CD4-positive, alpha-beta T cell treated with Interleukin-10 for 1 hour (primary cell): ENCODE results near the gene ZG16.
A peak's percentile ranks its signal among the peaks of the same experiment; 100 is the strongest.
"Not testable (repeated sequence)": the region's sequence is repeated elsewhere in the genome, so short reads cannot be mapped to it uniquely, and the experiment has no call there.

Experiments
- DNase-seq: peaks from one replicate; pipeline ENCODE4 v3.0.0-alpha.2; 2020

ZG16 gene

DNA sequence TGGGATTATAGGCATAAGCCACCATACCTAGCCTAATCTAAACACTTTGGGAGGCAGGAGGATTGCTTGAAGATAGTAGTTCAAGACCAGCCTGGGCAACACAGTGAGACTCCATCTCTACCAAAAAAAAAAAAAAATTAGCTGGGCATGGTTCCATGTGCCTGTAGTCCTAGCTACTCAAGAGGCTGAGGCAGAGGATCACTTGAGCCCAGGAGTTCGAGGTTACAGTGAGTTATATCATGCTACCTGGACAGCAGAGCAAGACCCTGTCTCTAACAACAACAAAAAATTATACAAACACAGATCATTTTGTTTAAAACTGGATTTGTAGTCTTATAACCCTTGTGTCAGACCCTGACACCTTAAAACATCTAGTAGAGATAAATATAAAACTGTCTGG lies 24.5 kb upstream of the ZG16 start:
- DNase-seq, result no peak

GRCh38 chr16:29756654-29757053 lies 21.4 kb upstream of the ZG16 start:
- no peak for DNase-seq

- not testable (repeated sequence) for DNase-seq
Observed at GRCh38 chr16:29757086-29757485, 21.0 kb upstream of the ZG16 start.

DNA sequence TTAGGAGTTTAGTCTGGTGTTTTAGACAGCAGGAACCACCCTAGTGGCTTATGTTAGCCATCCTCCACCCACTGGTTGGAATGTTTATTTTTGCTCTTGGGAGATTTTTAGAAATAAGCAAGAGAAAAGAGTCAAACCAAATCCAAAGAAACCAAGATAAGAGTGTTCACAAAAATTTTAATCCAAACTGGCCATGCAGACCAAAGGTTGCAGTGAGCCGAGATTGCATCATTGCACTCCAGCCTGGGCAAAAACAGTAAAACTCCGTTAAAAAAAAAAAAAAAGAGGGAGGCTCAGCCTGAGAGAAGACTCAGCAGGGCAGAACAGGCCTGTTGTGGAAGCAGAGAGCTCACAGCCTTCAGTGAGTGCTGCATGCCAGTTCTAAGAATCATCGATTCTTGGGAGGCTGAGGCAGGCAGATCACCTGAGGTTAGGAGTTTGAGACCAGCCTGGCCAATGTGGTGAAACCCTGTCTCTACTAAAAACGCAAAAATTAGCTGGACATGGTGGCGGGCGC lies 20.0 kb upstream of the ZG16 start:
- DNase-seq, result no peak

DNA sequence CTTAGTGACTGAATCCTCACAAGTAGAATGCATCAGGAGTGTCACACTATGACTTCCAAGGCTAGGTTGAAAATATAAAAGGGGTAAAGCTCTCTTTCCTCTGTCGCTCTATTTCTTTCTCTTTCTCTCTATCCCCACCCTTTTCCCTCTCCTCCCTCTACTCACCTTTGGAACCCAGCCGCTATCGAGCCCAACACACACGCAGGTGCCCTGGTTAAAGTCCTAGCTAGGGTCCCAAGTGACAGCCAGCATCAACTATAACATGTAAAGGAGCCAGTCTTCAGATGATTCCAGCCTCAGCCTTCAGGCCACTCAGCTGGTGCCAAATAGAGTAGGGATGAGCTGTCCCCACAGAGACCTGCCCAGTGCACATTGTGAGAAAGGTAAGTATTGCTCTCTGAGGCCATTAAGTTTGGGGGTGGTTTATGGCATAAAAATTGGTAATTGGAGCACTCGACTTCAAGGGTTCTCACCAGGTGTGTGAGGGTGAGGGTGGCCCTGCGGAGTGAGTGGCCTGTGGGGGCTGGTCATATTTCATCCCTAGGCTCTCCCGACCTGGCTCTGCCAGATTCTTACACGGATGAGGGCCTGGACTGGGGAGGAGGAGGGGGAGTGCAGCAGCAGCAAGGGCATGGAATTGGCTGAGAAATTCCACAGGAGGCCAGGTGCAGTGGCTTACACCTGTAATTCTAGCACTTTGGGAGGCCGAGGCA lies 17.3 kb upstream of the ZG16 start:
- no peak for DNase-seq

GRCh38 chr16:29761280-29761651 lies 16.8 kb upstream of the ZG16 start:
- not testable (repeated sequence) for DNase-seq

GRCh38 chr16:29761882-29762281 lies 16.2 kb upstream of the ZG16 start:
- DNase-seq, result no peak

DNA sequence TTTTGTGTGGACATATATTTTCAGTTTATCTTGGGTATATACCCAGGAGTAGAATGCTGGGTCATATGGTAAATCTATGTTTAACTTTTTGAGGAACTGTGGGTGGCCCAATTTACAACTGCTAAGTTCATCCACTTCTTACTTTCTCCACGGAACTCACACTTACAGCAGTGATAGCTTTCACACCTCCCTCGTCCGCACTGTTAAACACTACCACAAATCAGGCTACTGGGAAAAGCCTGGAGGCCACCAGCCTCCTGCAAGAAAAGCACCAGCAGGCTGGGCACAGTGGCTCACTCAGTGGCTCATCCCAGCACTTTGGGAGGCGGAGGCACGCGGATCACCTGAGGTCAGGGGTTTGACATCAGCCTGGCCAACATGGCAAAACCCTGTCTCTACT lies 14.7 kb upstream of the ZG16 start:
- no peak for DNase-seq

DNA sequence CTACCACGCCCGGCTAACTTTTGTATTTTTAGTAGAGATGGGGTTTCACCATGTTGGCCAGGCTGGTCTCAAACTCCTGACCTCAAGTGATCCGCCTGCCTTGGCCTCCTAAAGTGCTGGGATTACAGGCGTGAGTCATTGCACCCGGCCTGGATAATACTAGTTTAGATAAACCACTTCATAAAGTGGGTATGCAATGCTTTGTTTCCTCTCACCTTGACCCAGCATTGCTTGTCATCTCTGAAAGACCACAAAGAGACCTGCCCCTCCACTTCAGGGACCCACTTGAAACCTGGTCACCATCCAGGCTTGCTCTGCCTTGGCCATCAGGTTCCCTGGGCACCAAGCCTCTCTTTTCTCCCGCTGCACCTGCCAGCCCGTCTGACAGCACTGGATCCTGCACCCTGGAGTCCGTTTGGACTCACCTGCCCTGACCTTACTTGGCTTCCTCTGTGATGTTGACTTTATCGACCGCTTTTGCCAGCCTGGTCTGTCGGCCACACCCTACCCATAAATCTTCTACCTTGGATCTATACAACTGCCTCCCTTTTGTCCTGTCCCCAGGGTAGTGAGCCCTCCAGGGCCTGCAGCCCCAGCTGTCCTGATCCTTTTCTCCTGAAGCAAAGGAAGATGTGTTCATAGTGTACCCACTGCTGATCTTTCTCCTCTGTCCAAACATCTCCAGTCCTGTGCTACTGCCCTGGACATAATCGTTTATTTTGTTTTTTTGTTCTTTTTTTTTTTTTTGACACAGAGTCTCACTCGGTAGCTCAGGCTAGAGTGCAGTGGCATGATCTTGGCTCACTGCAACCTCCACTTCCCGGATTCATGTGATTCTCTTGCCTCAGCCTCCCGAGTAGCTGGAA lies 12.7 kb upstream of the ZG16 start:
- no peak for DNase-seq

DNA sequence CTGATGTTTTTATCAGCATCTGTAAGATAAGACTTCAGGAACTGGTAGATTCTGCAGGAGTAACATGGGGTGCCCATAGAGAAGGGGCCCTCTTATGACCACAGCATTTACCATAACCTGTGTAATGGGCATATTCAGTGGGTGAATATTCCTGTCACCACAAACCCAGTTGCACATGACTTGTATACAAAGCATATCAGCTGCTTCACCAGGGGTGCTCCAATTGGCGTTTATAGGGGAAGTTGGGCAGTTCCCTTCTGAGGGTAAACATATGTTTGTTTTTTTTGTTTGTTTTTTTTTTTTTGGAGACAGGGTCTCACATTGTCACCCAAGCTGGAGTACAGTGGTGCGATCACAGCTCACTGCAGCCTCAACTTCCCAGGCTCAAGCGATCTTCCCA lies 11.5 kb upstream of the ZG16 start:
- no peak for DNase-seq

GRCh38 chr16:29767062-29767461 lies 11.0 kb upstream of the ZG16 start:
- DNase-seq, result no peak

GRCh38 chr16:29769507-29769906 lies 8.5 kb upstream of the ZG16 start:
- DNase-seq, result no peak

- DNase-seq, result no peak
Observed at GRCh38 chr16:29770250-29770929, 7.7 kb upstream of the ZG16 start.

GRCh38 chr16:29772330-29772729 lies 5.7 kb upstream of the ZG16 start:
- DNase-seq, result not testable (repeated sequence)

- DNase-seq, result no peak
Observed at GRCh38 chr16:29774730-29775129, 3.3 kb upstream of the ZG16 start.

GRCh38 chr16:29775742-29776408 lies 2.2 kb upstream of the ZG16 start:
- DNase-seq, result no peak

GRCh38 chr16:29779474-29779873 lies 1.4 kb downstream of the ZG16 start:
- DNase-seq, result no peak

DNA sequence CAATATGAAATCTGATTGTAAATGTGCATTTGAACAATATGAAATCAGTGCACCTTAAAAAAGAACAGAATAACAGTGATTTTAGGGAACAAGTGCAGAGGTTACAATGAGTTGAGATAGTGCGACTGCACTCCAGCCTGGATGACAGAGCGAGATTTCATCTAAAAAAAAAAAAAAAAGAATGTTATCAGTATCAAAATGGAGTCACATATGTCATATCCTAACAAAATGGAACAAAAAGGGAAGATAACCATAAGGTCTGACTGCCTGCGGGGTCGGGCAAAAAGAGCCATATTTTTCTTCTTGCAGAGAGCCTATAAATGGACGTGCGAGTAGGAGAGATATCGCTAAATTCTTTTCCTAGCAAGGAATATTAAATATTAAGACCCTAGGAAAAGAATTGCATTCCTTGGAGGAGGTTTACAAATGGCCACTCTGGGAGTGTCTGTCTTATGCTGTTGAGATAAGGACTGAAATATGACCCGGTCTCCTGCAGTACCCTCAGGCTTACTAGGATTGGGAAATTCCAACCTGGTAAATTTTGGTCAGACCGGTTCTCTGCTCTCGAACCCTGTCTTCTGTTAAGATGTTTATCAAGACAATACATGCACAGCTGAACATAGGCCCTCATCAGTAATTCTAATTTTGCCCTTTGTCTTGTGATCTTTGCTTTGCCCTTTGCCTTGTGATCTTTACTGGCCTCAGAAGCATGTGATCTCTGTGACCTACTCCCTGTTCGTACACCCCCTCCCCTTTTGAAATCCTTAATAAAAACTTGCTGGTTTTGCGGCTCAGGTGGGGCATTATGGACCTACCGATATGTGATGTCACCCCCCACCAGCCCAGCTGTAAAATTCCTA lies 5.3 kb downstream of the ZG16 start:
- DNase-seq, result not testable (repeated sequence)

GRCh38 chr16:29784157-29784556 lies 6.1 kb downstream of the ZG16 start:
- DNase-seq, result peak; percentile 28

- DNase-seq, result peak; percentile 81
Observed at GRCh38 chr16:29784901-29785500, 6.9 kb downstream of the ZG16 start.

DNA sequence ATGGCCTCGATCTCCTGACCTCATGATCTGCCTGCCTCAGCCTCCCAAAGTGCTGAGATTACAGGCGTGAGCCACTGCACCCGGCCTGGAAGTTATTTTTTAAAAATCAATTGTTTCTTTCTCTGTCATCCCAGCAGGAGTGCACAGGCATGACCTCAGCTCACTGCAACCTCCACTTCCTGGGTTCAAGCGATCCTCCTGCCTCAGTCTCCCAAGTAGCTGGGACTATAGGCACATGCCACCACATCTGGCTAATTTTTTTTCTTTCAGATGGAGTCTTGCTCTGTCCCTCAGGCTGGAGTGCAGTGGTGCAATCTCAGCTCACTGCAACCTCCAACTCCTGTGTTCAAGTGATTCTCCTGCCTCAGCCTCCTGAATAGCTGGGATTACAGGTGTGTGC lies 9.1 kb downstream of the ZG16 start:
- not testable (repeated sequence) for DNase-seq

DNA sequence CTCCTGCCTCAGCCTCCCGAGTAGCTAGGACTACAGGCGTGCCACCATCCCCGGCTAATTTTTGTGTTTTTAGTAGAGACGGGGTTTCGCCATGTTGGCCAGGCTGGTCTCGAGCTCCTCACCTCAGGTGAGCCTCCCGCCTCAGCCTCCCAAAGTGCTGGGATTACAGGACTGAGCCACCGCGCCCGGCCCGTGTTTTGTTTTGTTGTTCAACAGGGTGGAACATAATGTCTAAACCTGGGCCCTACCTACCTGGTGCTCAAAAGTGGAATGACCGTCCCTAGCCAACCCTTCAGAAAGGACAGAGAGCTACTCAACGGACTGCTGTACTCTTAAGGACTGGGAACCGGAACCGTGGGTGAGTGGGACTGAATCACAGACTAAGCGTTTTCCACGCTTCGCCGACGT lies 11.7 kb downstream of the ZG16 start:
- DNase-seq, result no peak
